Measurements from ENCODE around the gene METTL1. TPM values are rescaled to one million over a fixed set of nuclear protein-coding genes. Genes with fewer than 3 reads are reported as not detected.
A peak's percentile ranks its signal among the peaks of the same experiment; 100 is the strongest.
"Not testable (repeated sequence)": the region's sequence is repeated elsewhere in the genome, so short reads cannot be mapped to it uniquely, and the experiment has no call there.

Gene METTL1
- 32.2 and 40.7 TPM in 2 replicates for total RNA-seq

- no peaks in the 10 kb centered on the region for H3K9me3 Mint-ChIP-seq
- H3K4me3 Mint-ChIP-seq = peak within 1 kb of the TSS; percentile 98
- ATAC-seq (ENCODE audit: low read depth) = peak; percentile 91
- H3K27ac Mint-ChIP-seq = peak within 1 kb of the TSS; percentile 98
- CTCF ChIA-PET = interaction anchor here (0.7 kb wide), 1 partner anchor 133 kb away, joined by 4 read pairs; no protein-coding TSS in a partner anchor
- H3K27me3 Mint-ChIP-seq = peaks cover under 1% of the 10 kb centered on the region
- intact Hi-C loops (cut with micrococcal nuclease) = loop anchor here (1.0 kb wide), 4 partner anchors 10 to 28 kb away; partner anchors contain the start of genes CDK4 and TSFM
- TF ChIP-seq, protein P1, sequence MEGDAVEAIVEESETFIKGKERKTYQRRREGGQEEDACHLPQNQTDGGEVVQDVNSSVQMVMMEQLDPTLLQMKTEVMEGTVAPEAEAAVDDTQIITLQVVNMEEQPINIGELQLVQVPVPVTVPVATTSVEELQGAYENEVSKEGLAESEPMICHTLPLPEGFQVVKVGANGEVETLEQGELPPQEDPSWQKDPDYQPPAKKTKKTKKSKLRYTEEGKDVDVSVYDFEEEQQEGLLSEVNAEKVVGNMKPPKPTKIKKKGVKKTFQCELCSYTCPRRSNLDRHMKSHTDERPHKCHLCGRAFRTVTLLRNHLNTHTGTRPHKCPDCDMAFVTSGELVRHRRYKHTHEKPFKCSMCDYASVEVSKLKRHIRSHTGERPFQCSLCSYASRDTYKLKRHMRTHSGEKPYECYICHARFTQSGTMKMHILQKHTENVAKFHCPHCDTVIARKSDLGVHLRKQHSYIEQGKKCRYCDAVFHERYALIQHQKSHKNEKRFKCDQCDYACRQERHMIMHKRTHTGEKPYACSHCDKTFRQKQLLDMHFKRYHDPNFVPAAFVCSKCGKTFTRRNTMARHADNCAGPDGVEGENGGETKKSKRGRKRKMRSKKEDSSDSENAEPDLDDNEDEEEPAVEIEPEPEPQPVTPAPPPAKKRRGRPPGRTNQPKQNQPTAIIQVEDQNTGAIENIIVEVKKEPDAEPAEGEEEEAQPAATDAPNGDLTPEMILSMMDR (IDR thresholded peaks at IDR 0.05) = no peak
- H3K4me1 Mint-ChIP-seq = peaks cover 19% of the 10 kb centered on the region
- POLR2A ChIA-PET = interaction anchor here (0.5 to 1.3 kb wide), 12 partner anchors 9 to 317 kb away, joined by 3 to 11 read pairs (median 4); partner anchors contain the start of genes CDK4, CTDSP2, INHBE and TSFM
- DNase-seq = peak; percentile 81
- H3K36me3 Mint-ChIP-seq (ENCODE audit: low read depth) = peaks cover 31% of the 10 kb centered on the region
Observed at GRCh38 chr12:57771873-57772428, at the start of gene METTL1. TSS of gene METTL1 (minus strand) at chr12:57772105. CDS start at chr12:57772083, 22 bp downstream.

- H3K27ac Mint-ChIP-seq; ATAC-seq (ENCODE audit: low read depth); H3K4me3 Mint-ChIP-seq; intact Hi-C loops (cut with micrococcal nuclease); POLR2A ChIA-PET; DNase-seq; H3K27me3 Mint-ChIP-seq; H3K9me3 Mint-ChIP-seq; CTCF ChIA-PET; H3K4me1 Mint-ChIP-seq: not testable (repeated sequence)
- H3K36me3 Mint-ChIP-seq (ENCODE audit: low read depth) = peaks cover 71% of the 10 kb centered on the region
Observed at GRCh38 chr12:57821015-57821414, 49.1 kb upstream of the METTL1 start.

GRCh38 chr12:57820119-57820518 lies 48.2 kb upstream of the METTL1 start:
- H3K4me1 Mint-ChIP-seq; POLR2A ChIA-PET; H3K9me3 Mint-ChIP-seq; H3K27ac Mint-ChIP-seq; H3K27me3 Mint-ChIP-seq; DNase-seq; ATAC-seq (ENCODE audit: low read depth); CTCF ChIA-PET; H3K4me3 Mint-ChIP-seq; intact Hi-C loops (cut with micrococcal nuclease): not testable (repeated sequence)
- peaks cover 62% of the 10 kb centered on the region for H3K36me3 Mint-ChIP-seq (ENCODE audit: low read depth)

DNA sequence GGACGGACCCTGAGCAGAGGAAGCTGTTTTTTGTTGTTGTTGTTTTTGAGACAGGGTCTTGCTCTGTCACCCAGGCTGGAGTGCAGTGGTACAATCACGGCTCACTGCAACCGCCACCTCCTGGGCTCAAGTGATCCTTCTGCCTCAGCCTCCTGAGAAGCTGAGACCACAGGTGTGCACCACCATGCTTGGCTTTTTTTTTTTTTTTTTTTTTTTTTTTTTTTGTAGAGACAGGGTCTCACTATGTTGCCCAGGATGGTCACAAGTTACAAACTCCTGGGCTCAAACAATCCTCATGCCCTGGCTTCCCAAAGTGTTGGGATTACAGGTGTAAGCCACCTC lies 46.1 kb upstream of the METTL1 start:
- H3K4me3 Mint-ChIP-seq; DNase-seq; H3K27ac Mint-ChIP-seq; POLR2A ChIA-PET; intact Hi-C loops (cut with micrococcal nuclease); H3K27me3 Mint-ChIP-seq; H3K9me3 Mint-ChIP-seq; H3K4me1 Mint-ChIP-seq; ATAC-seq (ENCODE audit: low read depth): not testable (repeated sequence)
- CTCF ChIA-PET = interaction anchor here (0.8 to 3.0 kb wide), 3 partner anchors 15 to 87 kb away, joined by 3 to 6 read pairs (median 5); no protein-coding TSS in a partner anchor
- peaks cover 41% of the 10 kb centered on the region for H3K36me3 Mint-ChIP-seq (ENCODE audit: low read depth)

- CTCF ChIA-PET = interaction anchor here (0.8 to 3.0 kb wide), 3 partner anchors 15 to 88 kb away, joined by 3 to 6 read pairs (median 5); no protein-coding TSS in a partner anchor
- H3K4me3 Mint-ChIP-seq = no peak overlapping the region
- peaks cover 35% of the 10 kb centered on the region for H3K36me3 Mint-ChIP-seq (ENCODE audit: low read depth)
- TF ChIP-seq, protein P1 (IDR thresholded peaks at IDR 0.05) = no peak
- no peaks in the 10 kb centered on the region for H3K4me1 Mint-ChIP-seq
- intact Hi-C loops (cut with micrococcal nuclease) = no loop called here
- DNase-seq = no peak
- H3K27ac Mint-ChIP-seq = no peak overlapping the region
- ATAC-seq (ENCODE audit: low read depth) = no peak
- no peaks in the 10 kb centered on the region for H3K27me3 Mint-ChIP-seq
- POLR2A ChIA-PET = no interaction called here
- H3K9me3 Mint-ChIP-seq = no peaks in the 10 kb centered on the region
Observed at GRCh38 chr12:57817261-57817989, 45.5 kb upstream of the METTL1 start.

GRCh38 chr12:57816855-57817151 lies 44.9 kb upstream of the METTL1 start:
- no peak for ATAC-seq (ENCODE audit: low read depth)
- H3K4me1 Mint-ChIP-seq = no peaks in the 10 kb centered on the region
- ChIA-PET POLR2A (no interaction called here), CTCF (interaction anchor here (3.0 kb wide), 1 partner anchor 16 kb away, joined by 6 read pairs; no protein-coding TSS in a partner anchor)
- no peak overlapping the region for H3K4me3 Mint-ChIP-seq
- no peaks in the 10 kb centered on the region for H3K27me3 Mint-ChIP-seq
- DNase-seq = no peak
- H3K27ac Mint-ChIP-seq = no peak overlapping the region
- intact Hi-C loops (cut with micrococcal nuclease) = no loop called here
- H3K9me3 Mint-ChIP-seq = no peaks in the 10 kb centered on the region
- TF ChIP-seq, protein P1 (IDR thresholded peaks at IDR 0.05) = no peak
- peaks cover 30% of the 10 kb centered on the region for H3K36me3 Mint-ChIP-seq (ENCODE audit: low read depth)

Data from activated B cell treated with CpG ODN at 0.5 μM for 24 hours (primary cell).